DOHH2 (cell line): ENCODE data around the gene SMC3.

Experiments
- EZH2phosphoT487 ChIP-seq: fragments of 200-600 bp; sonication (generic); IDR thresholded peaks from 2 replicates; pipeline ENCODE4 v1.6.1; 2017; ENCODE audit warnings: borderline replicate concordance, mild to moderate bottlenecking, antibody characterized with exemption, low read length, moderate library complexity, mixed read lengths
- TF ChIP-seq, protein P1 (sequence below): fragments of 200-600 bp; sonication (generic); IDR thresholded peaks from one replicate; pipeline ENCODE4 v1.5.1; 2014; ENCODE audit warnings: antibody characterized with exemption, mild to moderate bottlenecking, low read depth, low read length; ENCODE audit not compliant: poor library complexity, severe bottlenecking

DNA sequence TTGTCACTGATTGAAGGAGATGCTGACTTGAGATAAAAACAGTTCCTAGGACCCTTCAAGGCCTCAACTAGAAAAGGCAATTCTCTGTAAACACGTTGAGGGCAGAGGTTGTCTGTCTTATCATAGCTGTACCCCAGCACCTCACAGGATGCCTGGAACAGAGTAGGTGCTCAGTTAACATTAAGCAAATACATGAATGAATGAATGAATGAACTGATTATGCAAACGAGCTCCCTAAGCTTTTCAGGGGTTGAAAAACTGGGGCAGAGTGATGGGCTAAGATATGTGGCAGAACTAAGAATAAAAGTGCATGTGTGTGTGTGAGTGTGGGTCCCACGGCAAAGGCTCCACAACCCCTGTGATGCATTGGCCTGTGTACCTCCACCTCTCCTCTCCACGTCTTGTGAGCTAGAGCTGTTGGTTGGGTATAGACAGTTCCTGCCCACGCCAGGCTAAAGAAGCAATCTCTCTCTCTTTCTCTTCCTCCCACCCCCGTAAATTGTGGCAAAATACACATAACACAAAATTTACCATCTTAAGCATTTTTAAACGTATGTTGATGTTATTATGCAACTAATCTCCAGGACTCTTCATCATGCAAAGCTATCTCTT, 20.9 kb upstream of the SMC3 start:
- TF ChIP-seq, protein P1, sequence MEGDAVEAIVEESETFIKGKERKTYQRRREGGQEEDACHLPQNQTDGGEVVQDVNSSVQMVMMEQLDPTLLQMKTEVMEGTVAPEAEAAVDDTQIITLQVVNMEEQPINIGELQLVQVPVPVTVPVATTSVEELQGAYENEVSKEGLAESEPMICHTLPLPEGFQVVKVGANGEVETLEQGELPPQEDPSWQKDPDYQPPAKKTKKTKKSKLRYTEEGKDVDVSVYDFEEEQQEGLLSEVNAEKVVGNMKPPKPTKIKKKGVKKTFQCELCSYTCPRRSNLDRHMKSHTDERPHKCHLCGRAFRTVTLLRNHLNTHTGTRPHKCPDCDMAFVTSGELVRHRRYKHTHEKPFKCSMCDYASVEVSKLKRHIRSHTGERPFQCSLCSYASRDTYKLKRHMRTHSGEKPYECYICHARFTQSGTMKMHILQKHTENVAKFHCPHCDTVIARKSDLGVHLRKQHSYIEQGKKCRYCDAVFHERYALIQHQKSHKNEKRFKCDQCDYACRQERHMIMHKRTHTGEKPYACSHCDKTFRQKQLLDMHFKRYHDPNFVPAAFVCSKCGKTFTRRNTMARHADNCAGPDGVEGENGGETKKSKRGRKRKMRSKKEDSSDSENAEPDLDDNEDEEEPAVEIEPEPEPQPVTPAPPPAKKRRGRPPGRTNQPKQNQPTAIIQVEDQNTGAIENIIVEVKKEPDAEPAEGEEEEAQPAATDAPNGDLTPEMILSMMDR = no peak
- no peak for TF ChIP-seq EZH2phosphoT487
